ENCODE results near the gene SF1. TPM values are rescaled to one million over a fixed set of nuclear protein-coding genes. Genes with fewer than 3 reads are reported as not detected.

The SF1 gene
- total and polyA plus RNA-seq, 2 experiments from 2014 or later: 62.2 to 81.6 TPM

- TF ChIP-seq EZH2phosphoT487 (IDR thresholded peaks at IDR 0.05; ENCODE audit: insufficient read depth, low read depth): no peak
- no peak for TF ChIP-seq EZH2 (IDR thresholded peaks at IDR 0.05; ENCODE audit: insufficient read depth, poor library complexity, severe bottlenecking)
- 0 to 1% methylated on average over 37 to 54 of the region's 98 CpGs for WGBS, 2 experiments (ENCODE audit: low coverage in 1 of 2, low lambda C conversion rate in 2 of 2, missing lambda C conversion rate in 2 of 2)
- H3K27ac ChIP-seq: peak overlapping the region; percentile 97
These were observed 706 bp downstream of the SF1 start for GRCh38 chr11:64777449-64778222.

GRCh38 chr11:64776875-64777274 lies 1.5 kb downstream of the SF1 start:
- Histone ChIP-seq H3K27me3 (replicated peaks; ENCODE audit: insufficient read depth) (no peaks in the 10 kb centered on the region), H3K4me1 (ENCODE audit: insufficient read depth) (peaks cover 25% of the 10 kb centered on the region), H3K4me2 (ENCODE audit: unreplicated experiment) (peak overlapping the region; percentile 98), H3K79me2 (ENCODE audit: insufficient read depth) (peaks cover 57% of the 10 kb centered on the region), H3K9me2 (ENCODE audit: insufficient read depth) (no peaks in the 10 kb centered on the region), H3K27ac (peak overlapping the region; percentile 50), H4K20me1 (ENCODE audit: insufficient read depth) (peaks cover 47% of the 10 kb centered on the region; the same call in 1 of the 2 replicates), H3K4me3 (peak overlapping the region; percentile 86), H3K36me3 (ENCODE audit: low read depth) (peaks cover 45% of the 10 kb centered on the region), H3K9me3 (ENCODE audit: low read depth) (no peaks in the 10 kb centered on the region), H3F3A (ENCODE audit: insufficient read depth) (peaks cover 54% of the 10 kb centered on the region), H2AFZ (no peak overlapping the region), H3K9ac (peak overlapping the region; percentile 74)
- 14 to 16% methylated on average over 3 of the region's 3 CpGs for whole genome bisulfite sequencing, 2 experiments (ENCODE audit: low coverage in 1 of 2, low lambda C conversion rate in 2 of 2, missing lambda C conversion rate in 2 of 2)
- DNase-seq: no peak
- TF ChIP-seq EZH2phosphoT487 (IDR thresholded peaks at IDR 0.05; ENCODE audit: insufficient read depth, low read depth) (no peak), EZH2 (IDR thresholded peaks at IDR 0.05; ENCODE audit: insufficient read depth, poor library complexity, severe bottlenecking) (no peak)
- in situ Hi-C loops (cut with MboI): no loop called here

More at GRCh38 chr11:64777449-64778222, 706 bp downstream of the SF1 start:
- Histone ChIP-seq H3K36me3 (ENCODE audit: low read depth) (peaks cover 38% of the 10 kb centered on the region), H3F3A (ENCODE audit: insufficient read depth) (peaks cover 46% of the 10 kb centered on the region), H3K4me2 (ENCODE audit: unreplicated experiment) (peak overlapping the region; percentile 98), H3K27me3 (replicated peaks; ENCODE audit: insufficient read depth) (no peaks in the 10 kb centered on the region), H3K79me2 (ENCODE audit: insufficient read depth) (peaks cover 49% of the 10 kb centered on the region), H3K4me3 (peak overlapping the region; percentile 94), H3K4me1 (ENCODE audit: insufficient read depth) (peaks cover 18% of the 10 kb centered on the region), H3K9ac (peak overlapping the region; percentile 99), H3K9me3 (ENCODE audit: low read depth) (no peaks in the 10 kb centered on the region), H4K20me1 (ENCODE audit: insufficient read depth) (peaks cover 39% of the 10 kb centered on the region; the same call in 1 of the 2 replicates), H2AFZ (no peak overlapping the region), H3K9me2 (ENCODE audit: insufficient read depth) (no peaks in the 10 kb centered on the region)
- in situ Hi-C loops (cut with MboI): no loop called here
- peak; percentile 92 for DNase-seq

- DNase-seq: no peak
- H3K36me3 ChIP-seq (ENCODE audit: low read depth): peaks cover 50% of the 10 kb centered on the region
- no peaks in the 10 kb centered on the region for H3K9me2 ChIP-seq (ENCODE audit: insufficient read depth)
- no peak overlapping the region for H3K27ac ChIP-seq
- H4K20me1 ChIP-seq (ENCODE audit: insufficient read depth): peaks cover 48% of the 10 kb centered on the region; the same call in 1 of the 2 replicates
- H3K4me3 ChIP-seq: peak overlapping the region; percentile 86
- peaks cover 25% of the 10 kb centered on the region for H3K4me1 ChIP-seq (ENCODE audit: insufficient read depth)
- in situ Hi-C loops (cut with MboI): no loop called here
- H3K4me2 ChIP-seq (ENCODE audit: unreplicated experiment): peak overlapping the region; percentile 98
- no peaks in the 10 kb centered on the region for H3K9me3 ChIP-seq (ENCODE audit: low read depth)
- no peak for TF ChIP-seq EZH2phosphoT487 (IDR thresholded peaks at IDR 0.05; ENCODE audit: insufficient read depth, low read depth)
- TF ChIP-seq EZH2 (IDR thresholded peaks at IDR 0.05; ENCODE audit: insufficient read depth, poor library complexity, severe bottlenecking): no peak
- WGBS, 2 experiments (ENCODE audit: low coverage in 1 of 2, low lambda C conversion rate in 2 of 2, missing lambda C conversion rate in 2 of 2): 69 to 73% methylated on average over 6 of the region's 6 CpGs
- H3F3A ChIP-seq (ENCODE audit: insufficient read depth): peaks cover 58% of the 10 kb centered on the region
- H3K27me3 ChIP-seq (replicated peaks; ENCODE audit: insufficient read depth): no peaks in the 10 kb centered on the region
- H2AFZ ChIP-seq: no peak overlapping the region
- H3K79me2 ChIP-seq (ENCODE audit: insufficient read depth): peaks cover 61% of the 10 kb centered on the region
- peak overlapping the region; percentile 74 for H3K9ac ChIP-seq
These were observed 1.9 kb downstream of the SF1 start for GRCh38 chr11:64776425-64776824.

- H4K20me1 ChIP-seq (ENCODE audit: insufficient read depth): peaks cover 52% of the 10 kb centered on the region; the same call in 1 of the 2 replicates
- TF ChIP-seq EZH2phosphoT487 (IDR thresholded peaks at IDR 0.05; ENCODE audit: insufficient read depth, low read depth) (no peak), EZH2 (IDR thresholded peaks at IDR 0.05; ENCODE audit: insufficient read depth, poor library complexity, severe bottlenecking) (no peak)
- no peak overlapping the region for H3K27ac ChIP-seq
- no peaks in the 10 kb centered on the region for H3K9me3 ChIP-seq (ENCODE audit: low read depth)
- no peak overlapping the region for H3K4me3 ChIP-seq
- H3F3A ChIP-seq (ENCODE audit: insufficient read depth): peaks cover 68% of the 10 kb centered on the region
- DNase-seq: no peak
- in situ Hi-C loops (cut with MboI): no loop called here
- no peaks in the 10 kb centered on the region for H3K9me2 ChIP-seq (ENCODE audit: insufficient read depth)
- H3K4me1 ChIP-seq (ENCODE audit: insufficient read depth): peaks cover 20% of the 10 kb centered on the region
- peaks cover 73% of the 10 kb centered on the region for H3K36me3 ChIP-seq (ENCODE audit: low read depth)
- peaks cover 84% of the 10 kb centered on the region for H3K79me2 ChIP-seq (ENCODE audit: insufficient read depth)
- no peak overlapping the region for H3K9ac ChIP-seq
- WGBS, 2 experiments (ENCODE audit: low coverage in 1 of 2, low lambda C conversion rate in 2 of 2, missing lambda C conversion rate in 2 of 2): 90% methylated on average over 5 of the region's 5 CpGs
- H3K4me2 ChIP-seq (ENCODE audit: unreplicated experiment): no peak overlapping the region
- H2AFZ ChIP-seq: no peak overlapping the region
- H3K27me3 ChIP-seq (replicated peaks; ENCODE audit: insufficient read depth): no peaks in the 10 kb centered on the region
These were observed 4.2 kb downstream of the SF1 start for GRCh38 chr11:64774144-64774543.
